Measurements from ENCODE around the gene AQP2.

AQP2 gene

DNA sequence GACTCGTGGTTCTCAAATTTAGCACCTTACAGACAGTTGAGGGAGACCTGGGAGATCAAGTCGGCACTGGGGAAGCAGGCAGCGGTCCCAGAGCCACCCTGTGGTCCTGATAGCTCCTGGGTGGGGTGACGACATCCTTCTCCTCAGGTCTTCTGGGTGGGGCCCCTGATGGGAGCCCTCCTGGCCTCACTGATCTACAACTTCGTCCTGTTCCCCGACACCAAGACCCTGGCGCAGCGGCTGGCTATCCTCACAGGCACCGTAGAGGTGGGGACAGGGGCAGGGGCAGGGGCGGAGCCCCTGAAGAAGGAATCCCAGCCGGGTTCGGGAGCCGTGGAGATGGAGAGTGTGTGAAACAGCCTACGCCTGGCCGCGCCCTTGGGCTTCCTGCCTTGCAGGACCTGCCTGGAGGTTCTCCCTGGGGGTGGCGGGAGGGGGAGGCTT lies 24.8 kb downstream of the AQP2 start:
- Histone ChIP-seq H3K36me3 (ENCODE audit: insufficient read depth, low read length) (no peaks in the 10 kb centered on the region), H3K27me3 (ENCODE audit: insufficient read depth, low read length) (peaks cover 12% of the 10 kb centered on the region; the same call in 1 of the 2 replicates), H3K9me3 (ENCODE audit: insufficient read depth, low read depth, low read length) (no peaks in the 10 kb centered on the region), H3K27ac (ENCODE audit: low read depth, low read length) (no peak overlapping the region), H3K4me3 (ENCODE audit: low read length) (no peak overlapping the region), H3K4me1 (ENCODE audit: insufficient read depth, low read length) (peaks cover 7% of the 10 kb centered on the region), H3K9ac (ENCODE audit: low read depth, low read length) (no peak overlapping the region)
- 69% methylated on average over 17 of the region's 17 CpGs for WGBS

DNA sequence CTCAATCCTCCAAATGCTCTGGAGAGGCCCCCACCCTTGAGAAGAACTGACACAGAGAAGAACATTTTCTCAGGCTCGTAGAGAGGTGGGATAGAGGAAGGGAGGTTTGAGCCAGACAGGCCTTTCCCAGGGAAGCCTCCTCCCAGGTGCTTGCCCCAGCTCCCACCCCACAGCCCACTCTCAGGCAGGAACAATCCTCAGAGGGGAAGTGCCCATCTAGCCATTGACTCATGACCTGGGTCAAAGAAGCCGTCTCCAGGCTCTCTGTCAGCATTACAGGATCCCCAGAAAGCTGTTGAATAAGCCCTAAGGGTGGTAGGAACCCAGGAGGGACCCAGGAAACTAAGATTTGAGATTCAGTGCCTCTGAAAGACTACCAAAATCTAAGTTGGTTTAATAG lies 26.0 kb downstream of the AQP2 start:
- H3K9ac ChIP-seq (ENCODE audit: low read depth, low read length), result no peak overlapping the region
- H3K4me3 ChIP-seq (ENCODE audit: low read length), result no peak overlapping the region
- 95% methylated on average over 1 of the region's 2 CpGs for WGBS
- no peak overlapping the region for H3K27ac ChIP-seq (ENCODE audit: low read depth, low read length)
- no peaks in the 10 kb centered on the region for H3K36me3 ChIP-seq (ENCODE audit: insufficient read depth, low read length)
- no peaks in the 10 kb centered on the region for H3K9me3 ChIP-seq (ENCODE audit: insufficient read depth, low read depth, low read length)
- H3K27me3 ChIP-seq (ENCODE audit: insufficient read depth, low read length), result 0 out of 2 replicates have a peak, but pooled peaks cover under 1% of the 10 kb centered on the region
- H3K4me1 ChIP-seq (ENCODE audit: insufficient read depth, low read length), result peaks cover 11% of the 10 kb centered on the region

DNA sequence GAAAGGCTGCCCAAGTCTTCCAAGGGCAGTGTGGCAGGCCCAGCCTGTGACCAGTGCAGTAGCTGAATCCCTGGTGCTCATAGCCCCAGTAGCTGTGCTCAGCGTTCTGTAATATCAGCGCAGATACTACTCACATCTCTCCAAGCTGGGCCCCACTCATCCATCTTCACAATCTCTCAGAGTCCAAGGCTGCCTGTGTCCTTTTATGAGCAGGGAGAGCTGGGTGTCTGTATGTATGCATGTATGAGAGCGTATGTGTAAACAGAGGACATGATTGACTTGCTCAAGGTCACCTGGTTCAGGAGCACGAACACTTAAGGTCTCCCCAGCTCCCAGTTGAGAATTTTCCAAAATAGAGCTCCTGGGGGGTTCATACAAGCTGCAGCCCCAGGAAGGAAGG lies 27.6 kb downstream of the AQP2 start:
- 94% methylated on average over 4 of the region's 4 CpGs for WGBS
- Histone ChIP-seq H3K4me3 (ENCODE audit: low read length) (no peak overlapping the region), H3K27me3 (ENCODE audit: insufficient read depth, low read length) (no peaks in the 10 kb centered on the region), H3K9ac (ENCODE audit: low read depth, low read length) (no peak overlapping the region), H3K9me3 (ENCODE audit: insufficient read depth, low read depth, low read length) (no peaks in the 10 kb centered on the region), H3K4me1 (ENCODE audit: insufficient read depth, low read length) (peaks cover 11% of the 10 kb centered on the region), H3K36me3 (ENCODE audit: insufficient read depth, low read length) (no peaks in the 10 kb centered on the region), H3K27ac (ENCODE audit: low read depth, low read length) (no peak overlapping the region)

DNA sequence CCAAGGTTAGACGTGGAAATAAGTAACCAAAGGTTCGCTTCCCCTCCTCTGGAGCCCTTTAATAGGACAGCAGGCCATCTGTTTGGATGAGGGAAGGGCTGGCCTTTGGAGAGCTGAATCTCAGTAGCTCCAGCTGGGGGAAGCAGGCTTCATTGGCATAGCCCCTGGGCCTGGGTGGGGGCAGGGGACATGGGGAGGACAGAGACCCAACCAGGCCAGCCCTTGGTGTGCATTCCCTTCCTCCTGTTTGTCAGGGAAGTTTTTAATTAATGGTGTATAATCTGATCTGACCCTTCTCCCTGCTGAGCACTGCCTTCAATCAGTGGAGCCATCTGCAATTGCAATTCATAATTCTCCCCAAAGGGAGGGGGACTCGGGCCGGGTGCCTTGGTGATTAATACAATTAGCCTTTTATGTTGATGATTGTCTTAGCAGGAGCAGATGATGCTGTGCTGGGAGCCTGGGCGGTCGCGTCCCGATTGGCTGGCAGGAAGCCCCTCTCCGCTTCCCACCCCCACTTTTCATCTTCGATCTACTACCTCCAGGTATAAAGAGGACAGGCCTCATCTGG lies 28.6 kb downstream of the AQP2 start:
- Histone ChIP-seq H3K4me3 (ENCODE audit: low read length) (no peak overlapping the region), H3K27ac (ENCODE audit: low read depth, low read length) (no peak overlapping the region), H3K4me1 (ENCODE audit: insufficient read depth, low read length) (peaks cover 11% of the 10 kb centered on the region), H3K36me3 (ENCODE audit: insufficient read depth, low read length) (no peaks in the 10 kb centered on the region), H3K9me3 (ENCODE audit: insufficient read depth, low read depth, low read length) (no peaks in the 10 kb centered on the region), H3K27me3 (ENCODE audit: insufficient read depth, low read length) (no peaks in the 10 kb centered on the region), H3K9ac (ENCODE audit: low read depth, low read length) (no peak overlapping the region)
- 54% methylated on average over 4 of the region's 10 CpGs for WGBS

DNA sequence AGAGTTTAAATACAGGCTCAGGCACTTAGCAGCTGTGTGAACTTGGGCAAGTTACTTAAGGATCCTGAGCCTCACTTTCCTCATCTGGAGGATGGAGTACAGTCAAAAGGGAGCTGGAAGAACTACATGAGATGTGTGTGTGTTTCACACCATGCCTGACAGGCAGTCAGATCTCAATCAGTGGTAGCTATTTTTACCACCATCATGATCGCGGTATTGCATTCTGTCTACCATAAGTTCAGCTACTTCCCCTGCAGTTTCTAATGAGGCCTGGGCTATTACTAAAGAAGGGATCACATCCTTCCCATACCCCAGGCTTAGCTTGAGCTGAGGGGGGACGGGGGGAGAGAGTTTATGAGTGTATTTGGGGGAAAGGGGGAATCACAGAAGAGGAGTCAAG lies 29.3 kb downstream of the AQP2 start:
- Histone ChIP-seq H3K4me3 (ENCODE audit: low read length) (no peak overlapping the region), H3K9me3 (ENCODE audit: insufficient read depth, low read depth, low read length) (no peaks in the 10 kb centered on the region), H3K27ac (ENCODE audit: low read depth, low read length) (no peak overlapping the region), H3K36me3 (ENCODE audit: insufficient read depth, low read length) (no peaks in the 10 kb centered on the region), H3K9ac (ENCODE audit: low read depth, low read length) (no peak overlapping the region), H3K27me3 (ENCODE audit: insufficient read depth, low read length) (no peaks in the 10 kb centered on the region), H3K4me1 (ENCODE audit: insufficient read depth, low read length) (peaks cover 11% of the 10 kb centered on the region)
- 93% methylated on average over 2 of the region's 3 CpGs for WGBS

DNA sequence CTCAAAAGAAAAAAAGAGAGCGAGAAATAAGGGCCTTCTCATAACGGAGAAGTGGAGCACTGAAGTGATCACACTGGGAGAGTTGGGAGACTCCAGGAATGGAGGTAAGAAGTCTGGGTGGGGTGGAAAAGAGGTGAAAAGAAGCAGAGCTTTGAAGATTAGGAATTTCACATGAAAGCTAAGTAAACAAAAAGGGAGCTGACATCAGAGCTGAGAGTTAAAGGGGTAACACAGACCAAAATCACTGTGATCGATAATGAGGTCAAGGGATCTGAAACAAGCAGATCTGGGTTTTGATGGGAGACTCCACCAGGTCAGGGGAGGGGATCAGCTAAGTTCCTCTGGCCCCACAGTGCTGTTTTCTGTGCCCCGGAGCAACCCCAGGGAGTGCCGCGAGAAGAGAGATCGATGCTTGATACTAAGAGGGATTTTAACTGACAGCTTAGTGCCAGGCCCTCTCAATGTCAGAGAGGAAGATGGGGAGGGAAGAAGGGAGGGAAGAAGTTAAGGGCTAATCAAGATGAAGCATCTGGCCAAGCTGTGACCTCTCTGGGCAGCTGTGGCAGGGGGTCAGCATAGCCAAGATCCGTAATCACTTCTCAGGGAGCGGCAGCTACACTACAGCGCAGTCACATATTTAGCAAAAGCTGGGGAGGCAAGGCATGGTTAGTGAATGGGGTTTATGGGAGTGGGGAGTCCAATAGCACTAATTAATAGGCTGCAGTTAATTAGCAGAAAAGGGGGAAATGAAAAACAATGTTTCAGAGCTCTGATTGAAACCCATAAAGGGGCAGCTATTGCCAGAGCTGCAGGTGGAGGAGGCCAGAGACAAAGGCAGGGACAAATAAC lies 30.2 kb downstream of the AQP2 start:
- no peaks in the 10 kb centered on the region for H3K9me3 ChIP-seq (ENCODE audit: insufficient read depth, low read depth, low read length)
- H3K27me3 ChIP-seq (ENCODE audit: insufficient read depth, low read length), result no peaks in the 10 kb centered on the region
- no peak overlapping the region for H3K4me3 ChIP-seq (ENCODE audit: low read length)
- 81% methylated on average over 10 of the region's 10 CpGs for WGBS
- H3K36me3 ChIP-seq (ENCODE audit: insufficient read depth, low read length), result no peaks in the 10 kb centered on the region
- H3K9ac ChIP-seq (ENCODE audit: low read depth, low read length), result no peak overlapping the region
- peaks cover 11% of the 10 kb centered on the region for H3K4me1 ChIP-seq (ENCODE audit: insufficient read depth, low read length)
- H3K27ac ChIP-seq (ENCODE audit: low read depth, low read length), result no peak overlapping the region

DNA sequence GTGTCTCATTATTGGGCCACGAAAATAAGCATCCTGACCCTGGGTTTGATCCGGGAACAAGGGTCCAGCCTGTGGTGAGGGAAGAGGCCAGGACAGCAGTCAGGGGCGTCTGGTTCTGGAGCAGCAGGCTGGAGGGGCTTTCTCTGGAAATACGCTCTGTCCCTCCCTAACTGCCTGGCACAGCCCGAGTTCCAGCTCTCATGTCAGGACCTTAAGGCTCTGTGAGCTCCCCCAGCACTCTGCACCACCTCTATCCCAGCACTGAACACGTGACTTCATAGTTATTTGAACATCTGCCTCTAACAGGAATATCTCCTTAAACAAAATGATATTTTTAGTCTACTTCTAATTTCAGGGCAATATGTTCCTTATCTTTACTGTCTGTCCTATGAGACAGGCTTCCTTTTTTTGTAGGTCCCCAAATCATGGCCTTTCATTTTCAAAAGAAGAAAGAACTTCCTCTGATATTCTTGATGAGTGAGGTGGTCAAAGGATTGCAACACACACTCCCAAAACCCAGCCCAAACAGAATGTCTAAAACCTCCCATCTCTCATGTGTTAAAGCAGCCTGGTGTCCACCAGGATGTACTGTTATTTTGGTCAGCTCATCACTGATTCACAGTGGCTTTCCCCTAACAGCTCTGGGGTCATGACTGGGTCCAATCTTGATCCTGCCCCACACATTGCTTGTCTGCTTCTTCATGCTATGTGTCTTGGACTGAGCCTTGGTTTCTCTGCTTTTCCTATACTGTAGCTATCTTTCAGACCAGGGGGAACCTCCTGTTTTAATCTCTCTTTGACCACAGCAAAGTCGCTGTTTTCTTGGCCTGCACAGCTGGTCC lies 31.9 kb downstream of the AQP2 start:
- WGBS, result 90% methylated on average over 7 of the region's 7 CpGs
- no peak overlapping the region for H3K9ac ChIP-seq (ENCODE audit: low read depth, low read length)
- H3K27me3 ChIP-seq (ENCODE audit: insufficient read depth, low read length), result no peaks in the 10 kb centered on the region
- 0 out of 2 replicates have a peak, but pooled peaks cover 3% of the 10 kb centered on the region for H3K36me3 ChIP-seq (ENCODE audit: insufficient read depth, low read length)
- no peak overlapping the region for H3K27ac ChIP-seq (ENCODE audit: low read depth, low read length)
- no peak overlapping the region for H3K4me3 ChIP-seq (ENCODE audit: low read length)
- peaks cover 11% of the 10 kb centered on the region for H3K4me1 ChIP-seq (ENCODE audit: insufficient read depth, low read length)
- no peaks in the 10 kb centered on the region for H3K9me3 ChIP-seq (ENCODE audit: insufficient read depth, low read depth, low read length)

DNA sequence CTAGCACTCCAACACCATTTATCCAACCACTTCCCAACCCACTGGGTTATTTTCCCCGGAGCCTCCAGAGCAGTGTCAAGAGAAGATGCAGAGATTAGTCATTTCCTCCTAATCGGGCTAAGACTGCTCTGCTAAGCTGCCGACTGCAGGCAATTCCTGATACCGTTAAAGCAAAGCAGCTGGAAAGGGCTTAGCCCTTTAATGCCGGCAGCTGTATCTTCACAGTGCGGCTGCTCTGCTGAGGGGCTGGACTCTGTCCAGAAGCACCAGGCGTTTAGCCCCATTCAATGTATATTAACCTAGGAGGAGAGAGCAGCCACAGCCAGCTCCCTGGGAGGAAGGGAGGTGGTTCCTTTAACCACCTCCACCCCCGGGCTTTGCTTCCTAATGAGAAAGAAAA lies 33.4 kb downstream of the AQP2 start:
- no peak overlapping the region for H3K9ac ChIP-seq (ENCODE audit: low read depth, low read length)
- no peaks in the 10 kb centered on the region for H3K9me3 ChIP-seq (ENCODE audit: insufficient read depth, low read depth, low read length)
- no peaks in the 10 kb centered on the region for H3K27me3 ChIP-seq (ENCODE audit: insufficient read depth, low read length)
- WGBS, result 67% methylated on average over 7 of the region's 8 CpGs
- H3K36me3 ChIP-seq (ENCODE audit: insufficient read depth, low read length), result peaks cover 16% of the 10 kb centered on the region
- peaks cover 7% of the 10 kb centered on the region for H3K4me1 ChIP-seq (ENCODE audit: insufficient read depth, low read length)
- H3K27ac ChIP-seq (ENCODE audit: low read depth, low read length), result no peak overlapping the region
- no peak overlapping the region for H3K4me3 ChIP-seq (ENCODE audit: low read length)

DNA sequence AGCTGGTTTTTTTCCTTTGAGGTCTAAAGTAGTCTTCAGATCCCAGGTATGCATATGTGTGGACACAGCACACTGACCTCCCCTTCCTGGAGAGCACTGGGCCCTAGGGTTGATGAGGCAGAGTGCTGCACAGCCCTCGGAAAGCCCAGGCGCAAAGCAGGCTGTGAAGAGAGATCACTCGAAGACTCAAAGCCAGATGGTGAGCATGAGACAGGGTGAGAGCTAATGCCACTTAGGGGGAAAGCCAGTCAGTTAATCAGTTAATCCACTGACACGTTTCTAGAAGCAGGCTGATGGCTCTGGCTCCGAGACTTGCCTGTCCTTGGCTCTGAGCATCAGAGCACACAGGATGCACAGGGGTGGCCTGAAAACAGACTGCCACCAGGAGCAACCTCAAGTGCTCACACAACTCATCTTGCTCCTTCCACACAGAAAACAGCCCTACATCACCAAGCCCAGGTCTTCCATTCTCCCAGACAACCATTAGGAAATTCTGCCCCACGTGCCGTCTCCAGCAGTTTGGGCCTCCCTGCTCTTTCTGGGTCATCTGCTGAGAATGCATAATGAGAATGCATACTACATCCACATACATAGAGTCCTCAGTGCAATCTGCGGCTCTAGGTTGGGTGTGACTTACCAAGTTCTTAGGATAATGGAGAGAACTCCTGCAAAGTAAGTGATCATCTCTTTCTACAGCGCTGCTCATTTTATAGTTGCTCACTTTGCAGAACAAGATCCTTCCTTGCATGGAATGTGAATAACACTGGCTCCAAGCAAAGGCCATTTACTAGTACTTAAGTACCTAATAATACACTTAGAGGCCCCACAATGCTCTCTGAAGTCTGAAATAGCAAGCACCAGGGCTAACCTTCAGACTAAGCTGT lies 34.2 kb downstream of the AQP2 start:
- Histone ChIP-seq H3K9ac (ENCODE audit: low read depth, low read length) (no peak overlapping the region), H3K36me3 (ENCODE audit: insufficient read depth, low read length) (peaks cover 24% of the 10 kb centered on the region), H3K27me3 (ENCODE audit: insufficient read depth, low read length) (no peaks in the 10 kb centered on the region), H3K4me3 (ENCODE audit: low read length) (no peak overlapping the region), H3K27ac (ENCODE audit: low read depth, low read length) (no peak overlapping the region), H3K9me3 (ENCODE audit: insufficient read depth, low read depth, low read length) (no peaks in the 10 kb centered on the region), H3K4me1 (ENCODE audit: insufficient read depth, low read length) (peaks cover 4% of the 10 kb centered on the region; the same call in 1 of the 2 replicates)
- 90% methylated on average over 9 of the region's 9 CpGs for WGBS

DNA sequence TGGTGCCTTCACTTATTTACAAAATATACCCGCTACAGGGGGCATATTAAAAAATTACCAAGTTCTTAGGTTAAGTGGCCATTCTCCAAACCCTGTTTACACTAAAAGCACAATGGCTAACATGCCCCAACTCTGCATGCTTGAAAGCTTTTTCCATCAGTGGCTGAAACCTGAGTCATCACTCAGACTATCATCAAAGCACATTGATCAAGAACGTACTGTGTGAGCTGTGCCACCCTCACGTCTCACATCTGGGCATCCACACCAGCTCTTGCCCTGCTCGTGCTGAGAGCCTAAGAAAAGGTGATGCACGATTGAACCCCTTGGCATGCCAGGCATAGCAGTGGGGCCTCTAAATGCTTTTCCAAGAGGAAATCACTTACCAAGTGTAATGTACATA lies 35.4 kb downstream of the AQP2 start:
- WGBS, result 87% methylated on average over 5 of the region's 5 CpGs
- H3K4me1 ChIP-seq (ENCODE audit: insufficient read depth, low read length), result no peaks in the 10 kb centered on the region; the same call in 1 of the 2 replicates
- H3K4me3 ChIP-seq (ENCODE audit: low read length), result no peak overlapping the region
- H3K9me3 ChIP-seq (ENCODE audit: insufficient read depth, low read depth, low read length), result no peaks in the 10 kb centered on the region
- no peak overlapping the region for H3K9ac ChIP-seq (ENCODE audit: low read depth, low read length)
- no peak overlapping the region for H3K27ac ChIP-seq (ENCODE audit: low read depth, low read length)
- H3K36me3 ChIP-seq (ENCODE audit: insufficient read depth, low read length), result peaks cover 37% of the 10 kb centered on the region
- H3K27me3 ChIP-seq (ENCODE audit: insufficient read depth, low read length), result no peaks in the 10 kb centered on the region

All from HUES64 (cell line).